ENCODE measurements around the gene SLC47A1.

Gene SLC47A1

GRCh38 chr17:19549746-19550623 is 16.3 kb downstream of the SLC47A1 start:
- H3K4me1 Mint-ChIP-seq, result peaks cover 4% of the 10 kb centered on the region
- no peak overlapping the region for H3K4me3 Mint-ChIP-seq
- no peaks in the 10 kb centered on the region for H3K36me3 Mint-ChIP-seq (ENCODE audit: insufficient read depth)
- H3K27me3 Mint-ChIP-seq, result peaks cover 36% of the 10 kb centered on the region
- H3K9me3 Mint-ChIP-seq, result no peaks in the 10 kb centered on the region
- DNase-seq (ENCODE audit: low spot score in 2 of 2), result no peak
- no peak overlapping the region for H3K27ac Mint-ChIP-seq (ENCODE audit: low read depth)
- no peak for ATAC-seq (replicated peaks; ENCODE audit: extremely low read depth, poor library complexity, severe bottlenecking)

GRCh38 chr17:19551165-19551564 is 17.5 kb downstream of the SLC47A1 start:
- H3K9me3 Mint-ChIP-seq, result no peaks in the 10 kb centered on the region
- H3K4me3 Mint-ChIP-seq, result no peak overlapping the region
- no peak for DNase-seq (ENCODE audit: low spot score in 2 of 2)

GRCh38 chr17:19551591-19552148 is 18.0 kb downstream of the SLC47A1 start:
- Mint-ChIP-seq H3K4me1 (peaks cover 2% of the 10 kb centered on the region), H3K36me3 (ENCODE audit: insufficient read depth) (no peaks in the 10 kb centered on the region), H3K27ac (ENCODE audit: low read depth) (no peak overlapping the region), H3K9me3 (no peaks in the 10 kb centered on the region), H3K27me3 (peaks cover 47% of the 10 kb centered on the region), H3K4me3 (no peak overlapping the region)
- no peak for DNase-seq (ENCODE audit: low spot score in 2 of 2)
- no peak for ATAC-seq (replicated peaks; ENCODE audit: extremely low read depth, poor library complexity, severe bottlenecking)

More at GRCh38 chr17:19551165-19551564, 17.5 kb downstream of the SLC47A1 start:
- Mint-ChIP-seq H3K4me1 (peaks cover 4% of the 10 kb centered on the region), H3K27ac (ENCODE audit: low read depth) (no peak overlapping the region), H3K36me3 (ENCODE audit: insufficient read depth) (no peaks in the 10 kb centered on the region), H3K27me3 (peaks cover 47% of the 10 kb centered on the region)
- ATAC-seq (replicated peaks; ENCODE audit: extremely low read depth, poor library complexity, severe bottlenecking), result no peak

GRCh38 chr17:19553036-19553435 is 19.4 kb downstream of the SLC47A1 start:
- Mint-ChIP-seq H3K4me3 (no peak overlapping the region), H3K36me3 (ENCODE audit: insufficient read depth) (no peaks in the 10 kb centered on the region), H3K4me1 (no peaks in the 10 kb centered on the region), H3K9me3 (no peaks in the 10 kb centered on the region), H3K27me3 (peaks cover 54% of the 10 kb centered on the region), H3K27ac (ENCODE audit: low read depth) (no peak overlapping the region)
- DNase-seq (ENCODE audit: low spot score in 2 of 2) (no peak), ATAC-seq (replicated peaks; ENCODE audit: extremely low read depth, poor library complexity, severe bottlenecking) (no peak)

GRCh38 chr17:19554393-19554792 is 20.7 kb downstream of the SLC47A1 start:
- no peaks in the 10 kb centered on the region for H3K4me1 Mint-ChIP-seq
- ATAC-seq (replicated peaks; ENCODE audit: extremely low read depth, poor library complexity, severe bottlenecking) (no peak), DNase-seq (ENCODE audit: low spot score in 2 of 2) (no peak)
- no peaks in the 10 kb centered on the region for H3K36me3 Mint-ChIP-seq (ENCODE audit: insufficient read depth)
- no peak overlapping the region for H3K4me3 Mint-ChIP-seq
- H3K9me3 Mint-ChIP-seq, result no peaks in the 10 kb centered on the region
- peaks cover 59% of the 10 kb centered on the region for H3K27me3 Mint-ChIP-seq
- no peak overlapping the region for H3K27ac Mint-ChIP-seq (ENCODE audit: low read depth)

- ATAC-seq (replicated peaks; ENCODE audit: extremely low read depth, poor library complexity, severe bottlenecking), result no peak
- Mint-ChIP-seq H3K27me3 (peaks cover 66% of the 10 kb centered on the region), H3K4me3 (no peak overlapping the region)
These were observed 22.1 kb downstream of the SLC47A1 start for GRCh38 chr17:19555746-19556145.

GRCh38 chr17:19558946-19559345 is 25.3 kb downstream of the SLC47A1 start:
- H3K4me3 Mint-ChIP-seq, result no peak overlapping the region
- H3K4me1 Mint-ChIP-seq, result no peaks in the 10 kb centered on the region
- ATAC-seq (replicated peaks; ENCODE audit: extremely low read depth, poor library complexity, severe bottlenecking) (no peak), DNase-seq (ENCODE audit: low spot score in 2 of 2) (no peak)
- H3K36me3 Mint-ChIP-seq (ENCODE audit: insufficient read depth), result no peaks in the 10 kb centered on the region
- no peaks in the 10 kb centered on the region for H3K9me3 Mint-ChIP-seq
- H3K27me3 Mint-ChIP-seq, result peaks cover 57% of the 10 kb centered on the region
- H3K27ac Mint-ChIP-seq (ENCODE audit: low read depth), result no peak overlapping the region

More at GRCh38 chr17:19555746-19556145, 22.1 kb downstream of the SLC47A1 start:
- H3K4me1 Mint-ChIP-seq, result no peaks in the 10 kb centered on the region
- H3K27ac Mint-ChIP-seq (ENCODE audit: low read depth), result no peak overlapping the region
- no peaks in the 10 kb centered on the region for H3K9me3 Mint-ChIP-seq
- H3K36me3 Mint-ChIP-seq (ENCODE audit: insufficient read depth), result no peaks in the 10 kb centered on the region
- DNase-seq (ENCODE audit: low spot score in 2 of 2), result no peak

- H3K9me3 Mint-ChIP-seq, result no peaks in the 10 kb centered on the region
- H3K4me1 Mint-ChIP-seq, result no peaks in the 10 kb centered on the region
- no peak overlapping the region for H3K4me3 Mint-ChIP-seq
- DNase-seq (ENCODE audit: low spot score in 2 of 2), result no peak
- ATAC-seq (replicated peaks; ENCODE audit: extremely low read depth, poor library complexity, severe bottlenecking), result no peak
- H3K27me3 Mint-ChIP-seq, result peaks cover 42% of the 10 kb centered on the region
- H3K27ac Mint-ChIP-seq (ENCODE audit: low read depth), result no peak overlapping the region
- no peaks in the 10 kb centered on the region for H3K36me3 Mint-ChIP-seq (ENCODE audit: insufficient read depth)
These were observed 28.2 kb downstream of the SLC47A1 start for GRCh38 chr17:19561697-19562318.

GRCh38 chr17:19565817-19566575 is 32.3 kb downstream of the SLC47A1 start:
- Mint-ChIP-seq H3K9me3 (no peaks in the 10 kb centered on the region), H3K36me3 (ENCODE audit: insufficient read depth) (no peaks in the 10 kb centered on the region), H3K27me3 (peaks cover 30% of the 10 kb centered on the region), H3K4me1 (no peaks in the 10 kb centered on the region), H3K27ac (ENCODE audit: low read depth) (no peak overlapping the region), H3K4me3 (no peak overlapping the region)
- ATAC-seq (replicated peaks; ENCODE audit: extremely low read depth, poor library complexity, severe bottlenecking), result no peak
- no peak for DNase-seq (ENCODE audit: low spot score in 2 of 2)

GRCh38 chr17:19567216-19568015 is 33.8 kb downstream of the SLC47A1 start:
- Mint-ChIP-seq H3K4me3 (no peak overlapping the region), H3K9me3 (no peaks in the 10 kb centered on the region), H3K27me3 (peaks cover 15% of the 10 kb centered on the region), H3K4me1 (no peaks in the 10 kb centered on the region), H3K36me3 (ENCODE audit: insufficient read depth) (no peaks in the 10 kb centered on the region), H3K27ac (ENCODE audit: low read depth) (no peak overlapping the region)
- DNase-seq (ENCODE audit: low spot score in 2 of 2) (no peak), ATAC-seq (replicated peaks; ENCODE audit: extremely low read depth, poor library complexity, severe bottlenecking) (no peak)

- H3K9me3 Mint-ChIP-seq, result no peaks in the 10 kb centered on the region
- no peaks in the 10 kb centered on the region for H3K36me3 Mint-ChIP-seq (ENCODE audit: insufficient read depth)
- no peak for ATAC-seq (replicated peaks; ENCODE audit: extremely low read depth, poor library complexity, severe bottlenecking)
- peaks cover 10% of the 10 kb centered on the region for H3K27me3 Mint-ChIP-seq
- no peak for DNase-seq (ENCODE audit: low spot score in 2 of 2)
- no peak overlapping the region for H3K27ac Mint-ChIP-seq (ENCODE audit: low read depth)
- H3K4me3 Mint-ChIP-seq, result no peak overlapping the region
- no peaks in the 10 kb centered on the region for H3K4me1 Mint-ChIP-seq
These were observed 34.3 kb downstream of the SLC47A1 start for GRCh38 chr17:19568016-19568350.

Measured in central memory CD8-positive, alpha-beta T cell (primary cell).